T-helper 17 cell (primary cell): Measurements from ENCODE around the gene RAB6B. TPM values are rescaled to one million over a fixed set of nuclear protein-coding genes. Genes with fewer than 3 reads are reported as not detected.

ENCODE experiments used
- ATAC-seq: fragments of 150-1000 bp; cut with Tn5 transposase; 2 replicates; pipeline ENCODE4 v1.10.0; 2021; ENCODE audit warnings: mild to moderate bottlenecking, moderate library complexity
- DNase-seq, 3 donors: peaks; one replicate each; pipeline versions ENCODE4 v3.0.0 to v3.0.0-alpha.2; 2020 to 2021
- H3K9me3 ChIP-seq: one replicate; pipeline ENCODE4 v1.7.0; 2013; ENCODE audit warnings: low read length, mild to moderate bottlenecking; ENCODE audit not compliant: control insufficient read depth, poor library complexity, severe bottlenecking
- H3K27ac Mint-ChIP-seq: one replicate; pipeline ENCODE4 v1.8.0; 2022; ENCODE audit warnings: mild to moderate bottlenecking, moderate library complexity, mixed read lengths
- H3K27me3 Mint-ChIP-seq: one replicate; pipeline ENCODE4 v1.8.0; 2022; ENCODE audit warnings: mixed read lengths
- H3K36me3 Mint-ChIP-seq: one replicate; pipeline ENCODE4 v1.8.0; 2022; ENCODE audit warnings: low read depth, mixed read lengths
- H3K4me1 Mint-ChIP-seq: one replicate; pipeline ENCODE4 v1.8.0; 2022; ENCODE audit warnings: mild to moderate bottlenecking, mixed read lengths
- H3K4me3 Mint-ChIP-seq: one replicate; pipeline ENCODE4 v1.8.0; 2022; ENCODE audit warnings: mild to moderate bottlenecking, moderate library complexity, mixed read lengths
- total RNA-seq, 4 donors: library from RNA in 2 of 4; stranded (reverse) in 2 of 4; gene quantifications; one replicate each; pipeline ENCODE4 v1.2.3 and lab custom pipeline; 2022 to 2026

Gene RAB6B
- total RNA-seq, 2 donors from 2014 or later, result 1.8 to 4.3 TPM

DNA sequence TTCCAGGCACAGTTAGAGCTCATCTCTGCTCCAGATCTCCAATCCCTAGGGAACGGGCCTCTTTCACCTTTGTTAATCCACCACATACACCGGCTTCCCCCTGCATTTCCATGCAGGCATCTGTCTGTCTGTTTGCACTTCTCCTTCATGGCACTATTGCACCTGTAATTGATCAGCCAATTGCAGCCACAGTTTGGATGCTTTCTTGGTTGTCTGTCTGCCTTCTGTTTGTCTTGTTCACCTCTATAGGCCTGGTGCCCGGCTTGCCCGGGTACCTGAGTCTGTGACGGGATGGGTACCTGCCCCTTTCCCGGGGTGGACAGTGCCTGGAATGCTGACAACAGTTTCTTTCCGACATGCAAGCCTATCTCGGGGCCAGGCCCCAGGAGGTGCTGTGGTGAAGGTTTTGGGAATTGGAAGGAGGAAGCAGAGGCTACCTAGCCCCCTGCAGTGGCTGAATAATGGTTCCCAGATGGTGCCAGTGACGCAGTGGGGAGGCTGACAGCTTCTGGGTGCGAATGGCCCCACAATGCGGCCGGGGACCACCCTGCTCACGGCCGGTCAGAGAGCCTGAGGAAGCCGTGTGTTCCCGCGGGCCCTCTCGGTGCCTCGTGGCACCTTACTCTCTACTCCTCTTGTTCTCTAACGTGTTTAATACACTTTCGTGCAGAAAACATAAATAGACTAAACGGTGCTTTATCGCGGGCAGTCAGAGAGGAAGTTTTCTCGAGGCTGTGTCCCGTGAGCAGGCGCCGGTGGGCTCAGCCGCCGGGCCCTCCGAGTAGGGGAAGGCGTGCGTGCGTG is 31.3 kb upstream of the RAB6B start:
- H3K27ac Mint-ChIP-seq, result peak overlapping the region; percentile 45
- no peaks in the 10 kb centered on the region for H3K9me3 ChIP-seq
- peaks cover 12% of the 10 kb centered on the region for H3K4me1 Mint-ChIP-seq
- peaks cover 21% of the 10 kb centered on the region for H3K27me3 Mint-ChIP-seq
- ATAC-seq (no peak), DNase-seq (no peak)
- no peaks in the 10 kb centered on the region for H3K36me3 Mint-ChIP-seq
- peak overlapping the region; percentile 80 for H3K4me3 Mint-ChIP-seq

DNA sequence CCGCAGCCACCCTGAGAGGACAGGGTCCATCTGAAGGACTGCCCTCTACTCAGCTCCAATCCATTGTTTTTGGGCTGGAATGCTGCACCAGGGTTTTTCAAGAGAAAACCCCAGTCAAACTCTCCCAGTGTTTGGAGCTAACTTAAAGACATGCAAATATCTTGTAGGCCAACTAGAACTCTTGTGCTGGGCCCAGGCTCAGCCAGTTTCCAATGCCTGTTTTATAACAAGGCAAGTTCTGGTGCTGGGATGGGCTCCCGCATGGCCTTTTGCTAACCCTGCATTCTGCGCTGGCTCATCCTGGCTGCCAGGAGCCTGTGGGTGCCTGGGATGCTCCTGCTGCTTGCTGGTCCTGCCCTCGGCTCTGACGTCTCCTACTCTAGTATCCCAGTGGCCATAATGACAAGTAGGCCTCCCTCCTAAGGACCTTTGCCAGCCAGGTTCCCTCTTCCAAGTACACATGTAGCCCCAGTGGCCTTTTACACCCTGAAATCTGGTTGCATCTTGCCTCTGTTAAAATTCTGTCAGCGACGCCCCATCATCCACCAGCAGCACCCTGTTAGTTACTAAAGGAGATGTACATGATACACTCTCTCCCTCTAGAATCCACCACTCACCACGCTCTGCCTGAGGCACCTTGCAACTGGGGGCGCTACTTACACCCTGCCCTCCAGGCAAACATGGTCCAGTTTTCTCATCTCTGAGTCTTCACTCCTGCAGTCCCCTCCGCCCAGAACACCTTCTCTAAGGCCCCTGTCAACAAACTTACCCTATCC is 30.5 kb upstream of the RAB6B start:
- no peak for DNase-seq
- H3K4me1 Mint-ChIP-seq, result peaks cover 12% of the 10 kb centered on the region
- peak overlapping the region; percentile 45 for H3K27ac Mint-ChIP-seq
- H3K4me3 Mint-ChIP-seq, result no peak overlapping the region
- H3K9me3 ChIP-seq, result no peaks in the 10 kb centered on the region
- H3K27me3 Mint-ChIP-seq, result peaks cover 21% of the 10 kb centered on the region
- no peak for ATAC-seq
- H3K36me3 Mint-ChIP-seq, result no peaks in the 10 kb centered on the region

DNA sequence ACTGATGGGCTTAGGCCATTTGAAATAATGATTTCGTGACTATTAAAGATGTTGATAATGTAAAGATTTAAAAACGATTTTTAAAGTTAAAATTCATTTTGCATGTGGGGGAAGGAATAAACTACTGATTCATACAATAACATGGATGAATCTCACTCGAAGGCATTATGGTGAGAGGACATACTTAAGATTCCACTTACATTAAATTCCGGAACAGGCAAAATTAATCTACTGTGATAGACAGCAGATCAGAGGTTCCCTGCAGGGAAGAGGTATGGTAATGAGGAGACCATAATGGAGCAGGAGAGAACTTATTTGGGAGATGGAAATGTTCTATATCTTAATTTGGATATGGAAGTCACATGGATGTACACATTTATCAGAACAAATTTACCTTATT is 28.4 kb upstream of the RAB6B start:
- ATAC-seq (no peak), DNase-seq (no peak)
- Mint-ChIP-seq H3K27ac (no peak overlapping the region), H3K27me3 (peaks cover 24% of the 10 kb centered on the region), H3K4me3 (no peak overlapping the region), H3K36me3 (no peaks in the 10 kb centered on the region), H3K4me1 (peaks cover 12% of the 10 kb centered on the region)
- H3K9me3 ChIP-seq, result no peaks in the 10 kb centered on the region

DNA sequence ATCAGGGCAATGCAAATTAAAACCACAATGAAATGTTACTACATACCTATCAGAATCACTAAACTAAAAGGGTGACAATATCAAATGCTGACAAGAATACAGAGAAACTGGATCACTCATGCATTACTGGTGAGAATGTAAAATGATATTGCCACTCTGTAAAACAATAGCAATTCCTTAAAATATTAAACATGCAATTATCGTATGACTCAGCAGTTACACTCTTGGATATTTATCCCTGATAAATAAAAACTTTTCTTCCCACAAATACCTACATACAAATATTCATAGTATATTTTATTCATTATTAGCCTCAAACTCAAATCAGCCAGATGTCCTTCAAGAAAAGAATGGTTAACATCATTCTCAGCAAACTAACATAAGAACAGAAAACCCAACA is 25.9 kb upstream of the RAB6B start:
- no peak overlapping the region for H3K4me3 Mint-ChIP-seq
- no peaks in the 10 kb centered on the region for H3K9me3 ChIP-seq
- DNase-seq (no peak), ATAC-seq (no peak)
- no peaks in the 10 kb centered on the region for H3K36me3 Mint-ChIP-seq
- peaks cover 25% of the 10 kb centered on the region for H3K27me3 Mint-ChIP-seq
- peaks cover 3% of the 10 kb centered on the region for H3K4me1 Mint-ChIP-seq
- no peak overlapping the region for H3K27ac Mint-ChIP-seq

DNA sequence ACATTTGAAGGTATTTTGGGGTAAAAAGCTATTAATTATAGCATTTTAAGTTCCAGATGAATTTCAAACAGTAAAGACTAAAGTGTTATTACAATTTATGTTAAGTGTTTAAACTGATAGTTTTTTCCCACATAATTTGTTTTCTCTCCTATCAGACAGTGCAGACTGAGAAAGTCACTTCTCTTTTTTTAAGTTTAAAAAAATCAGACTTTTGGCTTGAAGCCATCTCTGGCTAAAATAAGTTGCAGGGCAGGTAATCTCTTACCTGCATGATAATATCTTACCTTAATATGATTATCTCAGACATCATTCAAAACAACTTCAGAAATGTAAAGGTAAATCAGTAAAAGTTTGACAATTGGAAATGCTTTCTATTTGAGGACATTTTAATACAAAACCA is 21.5 kb upstream of the RAB6B start:
- no peaks in the 10 kb centered on the region for H3K9me3 ChIP-seq
- Mint-ChIP-seq H3K27me3 (peaks cover 45% of the 10 kb centered on the region), H3K4me1 (no peaks in the 10 kb centered on the region), H3K4me3 (no peak overlapping the region), H3K36me3 (no peaks in the 10 kb centered on the region), H3K27ac (no peak overlapping the region)
- ATAC-seq (no peak), DNase-seq (no peak)

DNA sequence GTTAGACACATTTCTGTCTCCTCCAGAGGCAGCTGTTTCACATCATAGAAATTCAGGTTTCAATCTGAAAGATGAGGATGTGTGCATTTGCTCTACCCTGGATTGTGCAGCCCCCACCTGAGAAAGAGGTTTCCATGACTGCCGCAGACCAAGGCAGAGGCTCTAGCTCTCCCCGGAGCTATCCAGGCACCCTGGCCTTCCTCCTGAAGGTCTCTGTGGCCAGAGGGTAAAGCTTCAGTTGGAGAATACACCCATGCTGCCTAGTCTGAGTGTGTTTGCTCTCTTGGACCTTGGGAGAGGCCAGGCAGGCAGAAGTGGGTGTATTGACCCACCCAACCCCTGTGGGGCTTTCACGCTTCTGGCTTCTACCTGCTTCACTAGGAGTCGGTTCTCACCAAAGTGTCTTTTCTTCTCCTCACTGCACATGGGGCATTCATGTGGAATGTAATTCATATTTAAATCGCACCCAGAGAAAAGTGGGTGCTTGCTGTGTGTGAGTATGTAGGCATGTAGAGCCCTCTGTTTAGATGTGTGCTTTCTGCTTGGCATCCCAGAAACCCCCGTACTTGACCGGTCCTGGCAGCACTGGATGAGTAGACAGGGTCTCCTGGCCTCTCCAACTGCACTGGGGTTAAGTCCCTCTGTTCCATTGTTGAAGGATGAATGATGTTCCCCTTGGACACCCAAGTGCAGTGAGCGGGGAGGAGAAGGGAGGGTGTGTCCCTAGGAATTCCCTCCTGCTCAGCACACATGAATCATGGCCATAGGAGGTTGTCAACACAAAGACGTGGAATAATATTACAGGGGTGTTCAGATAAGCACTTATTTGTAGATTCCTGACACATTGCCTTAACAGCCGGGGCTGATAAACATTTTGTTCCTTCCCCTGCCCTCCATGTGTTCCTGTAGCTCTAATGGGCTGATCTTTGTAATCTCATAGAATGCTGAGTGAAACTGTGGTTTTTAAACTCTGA is 20.3 kb upstream of the RAB6B start:
- Mint-ChIP-seq H3K36me3 (no peaks in the 10 kb centered on the region), H3K27ac (no peak overlapping the region), H3K4me1 (no peaks in the 10 kb centered on the region), H3K4me3 (no peak overlapping the region), H3K27me3 (peaks cover 45% of the 10 kb centered on the region)
- ATAC-seq (no peak), DNase-seq (no peak)
- no peaks in the 10 kb centered on the region for H3K9me3 ChIP-seq

DNA sequence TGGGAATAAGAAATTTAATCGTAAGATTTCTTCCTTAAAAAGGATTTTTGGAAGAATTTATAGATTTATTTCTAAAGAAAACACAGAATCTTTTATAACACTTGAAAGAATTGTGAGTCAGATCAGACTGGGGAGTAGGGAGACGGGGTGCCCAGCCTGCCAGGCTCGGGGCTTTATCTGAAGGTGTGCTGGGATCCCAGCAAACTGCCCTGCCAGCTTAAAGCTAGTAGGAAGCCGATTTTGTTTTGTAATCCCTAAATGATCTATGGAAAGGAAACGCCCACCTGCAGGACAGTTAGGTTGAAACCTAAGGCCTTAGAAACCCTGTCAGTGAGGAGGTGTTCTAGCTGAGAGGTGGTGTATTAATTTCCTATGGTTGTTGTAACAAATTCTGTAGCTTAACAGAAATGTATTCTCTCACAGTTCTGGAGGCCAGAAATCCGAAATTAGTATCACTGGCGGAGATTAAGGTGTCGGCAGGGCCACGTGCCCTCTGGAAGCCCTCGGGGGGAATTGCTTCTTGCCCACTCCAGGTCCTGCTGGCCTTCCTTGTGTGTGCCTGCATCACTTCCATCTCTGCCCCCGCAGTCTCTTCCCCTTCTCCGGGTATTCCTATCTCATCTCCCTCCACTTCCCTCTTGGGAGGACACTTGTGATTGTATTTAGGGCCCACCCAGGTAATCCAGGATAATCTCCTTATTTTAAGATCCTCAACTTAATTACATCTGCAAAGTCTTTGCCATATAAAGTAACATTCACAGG is 19.3 kb upstream of the RAB6B start:
- Mint-ChIP-seq H3K36me3 (no peaks in the 10 kb centered on the region), H3K4me1 (no peaks in the 10 kb centered on the region), H3K27me3 (peaks cover 43% of the 10 kb centered on the region), H3K27ac (no peak overlapping the region), H3K4me3 (no peak overlapping the region)
- ATAC-seq, result no peak
- no peak for DNase-seq
- H3K9me3 ChIP-seq, result no peaks in the 10 kb centered on the region

DNA sequence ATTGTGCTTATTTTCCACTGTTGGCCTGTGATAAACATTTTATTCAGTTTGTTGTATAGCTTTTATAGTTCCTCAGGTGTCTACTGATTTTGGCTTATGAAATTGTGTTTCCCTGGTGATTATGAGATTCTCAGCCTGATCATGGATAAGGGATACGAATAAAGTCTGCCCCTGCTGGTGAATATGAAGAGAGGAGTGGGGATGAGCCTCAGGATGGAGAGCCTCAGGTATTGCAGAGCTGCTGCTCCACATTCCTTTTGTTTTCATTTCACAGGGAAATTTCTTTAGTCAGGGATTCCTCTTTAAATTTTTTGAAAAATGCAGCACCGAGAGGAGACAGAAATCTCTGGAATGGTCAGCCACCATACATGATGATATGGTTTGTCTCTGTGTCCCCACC is 14.7 kb upstream of the RAB6B start:
- H3K9me3 ChIP-seq, result no peaks in the 10 kb centered on the region
- Mint-ChIP-seq H3K27me3 (peaks cover 9% of the 10 kb centered on the region), H3K4me1 (no peaks in the 10 kb centered on the region), H3K27ac (no peak overlapping the region), H3K4me3 (no peak overlapping the region), H3K36me3 (peaks cover 2% of the 10 kb centered on the region)
- no peak for ATAC-seq
- no peak for DNase-seq

DNA sequence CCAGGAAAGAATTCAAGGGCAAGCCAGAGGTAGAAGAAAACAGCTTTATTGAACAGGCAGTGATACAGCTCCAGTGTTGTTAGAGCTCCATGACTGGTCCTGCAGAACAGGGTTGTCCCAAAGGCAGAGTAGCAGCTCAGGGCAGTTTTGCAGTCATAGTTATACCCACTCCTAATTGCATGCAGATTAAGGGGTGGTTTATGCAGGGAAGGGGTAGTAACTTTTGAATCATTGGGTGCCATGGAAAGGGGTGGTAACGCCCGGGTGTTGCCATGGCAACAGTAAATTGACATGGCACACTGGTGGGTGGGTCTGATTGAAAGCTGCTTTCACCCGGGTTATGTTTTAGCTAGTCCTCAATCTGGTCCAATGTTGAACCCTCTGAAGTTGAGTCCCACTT is 9.7 kb upstream of the RAB6B start:
- no peaks in the 10 kb centered on the region for H3K4me1 Mint-ChIP-seq
- DNase-seq (no peak), ATAC-seq (no peak)
- H3K27ac Mint-ChIP-seq, result no peak overlapping the region
- H3K27me3 Mint-ChIP-seq, result peaks cover 17% of the 10 kb centered on the region
- H3K4me3 Mint-ChIP-seq, result no peak overlapping the region
- no peaks in the 10 kb centered on the region for H3K9me3 ChIP-seq
- H3K36me3 Mint-ChIP-seq, result peaks cover 2% of the 10 kb centered on the region

DNA sequence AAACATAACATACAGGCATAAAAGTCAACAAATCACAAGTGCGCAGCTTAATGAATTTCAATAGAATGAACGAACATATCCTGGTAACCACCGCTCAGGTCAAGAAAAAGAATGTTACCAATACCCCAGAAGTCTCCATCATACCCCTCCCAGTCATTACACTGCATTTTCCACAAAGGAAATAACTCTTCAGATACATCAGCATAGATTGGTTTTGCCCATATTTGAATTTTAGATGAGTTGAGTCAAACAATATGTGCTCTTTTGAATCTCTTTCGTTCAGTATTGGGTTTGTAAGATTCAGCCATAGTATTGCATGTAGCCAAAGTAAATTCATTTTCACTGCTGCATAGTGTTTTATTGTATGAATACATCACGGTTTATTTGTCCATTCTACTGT is 6.2 kb upstream of the RAB6B start:
- ATAC-seq (no peak), DNase-seq (no peak)
- Mint-ChIP-seq H3K27ac (no peak overlapping the region), H3K4me1 (peaks cover under 1% of the 10 kb centered on the region), H3K36me3 (no peaks in the 10 kb centered on the region), H3K27me3 (peaks cover 39% of the 10 kb centered on the region), H3K4me3 (no peak overlapping the region)
- H3K9me3 ChIP-seq, result no peaks in the 10 kb centered on the region

DNA sequence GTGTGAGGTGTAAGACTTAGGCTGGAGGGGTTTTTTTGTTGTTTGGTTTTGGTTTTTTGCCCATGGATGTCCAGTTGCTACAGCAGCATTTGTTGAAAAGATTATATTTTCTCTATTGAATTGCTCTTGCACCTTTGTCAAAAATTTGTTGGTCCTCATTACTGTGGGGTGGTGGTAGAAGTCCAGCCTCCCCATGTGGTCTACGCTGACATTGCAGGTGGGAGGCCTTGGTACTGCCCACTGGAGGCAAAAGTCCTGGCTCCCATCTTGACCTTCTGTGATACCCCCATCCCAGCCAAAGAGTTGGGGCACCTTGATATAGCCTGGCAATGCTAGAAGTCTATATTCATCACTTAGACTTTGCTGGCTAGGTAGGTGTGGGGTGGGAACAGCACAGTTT is 5.4 kb upstream of the RAB6B start:
- ATAC-seq, result no peak
- Mint-ChIP-seq H3K27me3 (peaks cover 47% of the 10 kb centered on the region), H3K4me3 (no peak overlapping the region), H3K4me1 (peaks cover 2% of the 10 kb centered on the region), H3K27ac (no peak overlapping the region), H3K36me3 (no peaks in the 10 kb centered on the region)
- no peak for DNase-seq
- no peaks in the 10 kb centered on the region for H3K9me3 ChIP-seq

DNA sequence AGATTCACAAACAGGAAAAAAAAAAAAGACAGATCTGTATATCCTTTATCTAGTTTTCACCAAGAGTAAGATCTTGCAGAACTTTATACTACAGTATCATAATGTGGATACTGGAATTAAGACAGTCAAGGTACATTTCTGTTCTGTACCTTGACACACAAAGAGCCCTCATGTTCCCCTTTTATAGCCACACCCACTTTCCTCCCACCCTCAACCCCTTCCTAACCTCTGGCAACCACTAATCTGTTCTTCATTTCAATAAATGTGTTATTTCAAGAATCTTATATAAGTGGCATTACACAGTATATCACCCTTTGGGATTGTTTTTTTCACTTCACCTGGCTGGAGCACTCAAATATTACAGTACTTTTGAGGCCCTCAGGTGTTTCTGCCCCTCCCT is 3.6 kb upstream of the RAB6B start:
- ATAC-seq, result no peak
- DNase-seq, result no peak
- H3K27ac Mint-ChIP-seq, result no peak overlapping the region
- H3K9me3 ChIP-seq, result no peaks in the 10 kb centered on the region
- H3K27me3 Mint-ChIP-seq, result peaks cover 43% of the 10 kb centered on the region
- H3K4me1 Mint-ChIP-seq, result peaks cover 4% of the 10 kb centered on the region
- H3K36me3 Mint-ChIP-seq, result no peaks in the 10 kb centered on the region
- H3K4me3 Mint-ChIP-seq, result no peak overlapping the region
